ENCODE results near the gene GPR31.
A peak's percentile ranks its signal among the peaks of the same experiment; 100 is the strongest.

Gene GPR31

DNA sequence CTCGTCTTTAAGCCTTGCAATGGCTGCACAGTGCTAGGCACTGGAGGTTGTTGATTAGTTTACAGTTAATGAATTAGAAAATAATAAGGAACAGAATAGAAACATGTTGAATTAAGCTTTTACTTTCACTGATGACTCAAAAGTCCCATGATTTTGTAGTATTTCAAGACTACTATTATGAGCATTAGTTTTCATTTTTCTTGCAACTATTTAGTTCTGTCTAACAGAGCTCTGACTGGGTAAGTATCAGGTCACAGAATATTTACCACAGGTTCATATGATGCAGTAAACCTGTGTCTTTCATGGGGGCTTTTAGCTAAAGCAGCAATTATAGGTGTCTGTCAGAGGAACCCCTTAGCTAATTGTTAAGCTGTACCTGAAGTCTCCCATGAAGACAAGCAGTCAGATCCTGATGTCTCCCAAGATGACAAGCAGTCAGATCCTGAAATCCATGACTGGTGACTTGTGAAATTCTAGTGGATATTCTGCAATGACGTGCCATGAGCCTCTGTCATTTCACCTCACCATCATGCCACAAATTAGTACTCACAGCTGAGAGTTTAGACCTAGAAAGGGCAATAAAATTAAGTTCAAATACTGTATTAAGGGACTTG is 8.2 kb upstream of the GPR31 start:
- DNase-seq (ENCODE audit: low spot score): no peak

DNA sequence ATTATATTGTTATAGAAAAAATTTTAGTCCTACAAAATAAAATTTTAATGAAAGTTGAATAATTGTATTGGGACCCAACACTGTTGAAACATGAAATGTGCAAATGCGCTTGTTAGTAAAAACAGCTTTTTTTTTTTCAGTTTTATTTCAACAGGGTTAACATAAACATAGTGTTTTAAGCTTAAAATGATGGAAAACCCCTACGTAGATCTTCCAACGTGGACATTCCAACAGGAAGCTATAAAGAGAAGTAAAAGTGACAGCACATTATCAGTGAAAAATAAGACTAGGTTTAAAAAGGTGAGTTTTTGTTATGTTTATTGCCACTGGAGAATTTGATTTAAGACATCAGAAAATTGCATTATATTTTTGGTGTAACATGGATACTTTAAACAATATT is 6.5 kb upstream of the GPR31 start:
- no peak for DNase-seq (ENCODE audit: low spot score)

DNA sequence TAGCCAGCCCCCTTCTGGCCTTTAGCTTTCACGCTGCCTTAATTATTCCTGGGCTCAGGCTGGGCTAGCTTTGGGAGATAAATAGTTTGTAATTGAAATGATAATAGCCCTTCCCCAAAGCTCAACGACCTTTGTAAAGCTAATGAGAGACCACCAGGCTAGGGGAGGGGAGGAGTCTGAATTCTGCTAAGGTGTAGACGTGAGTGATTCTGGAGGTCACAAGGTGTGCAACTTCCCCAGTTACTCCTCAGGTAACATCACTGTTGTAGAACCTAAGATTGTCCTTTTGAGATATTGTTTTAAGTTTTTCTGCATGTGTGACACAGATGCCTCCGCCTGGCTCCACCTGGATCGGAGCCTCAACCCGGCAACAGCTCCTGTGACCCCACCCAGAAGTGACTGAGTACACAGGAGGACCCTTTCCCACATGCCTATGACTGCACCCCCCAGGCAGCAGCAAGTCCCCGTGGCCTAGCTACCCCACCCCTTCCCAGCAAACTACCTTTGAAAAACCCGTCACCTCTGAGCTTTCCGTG is 5.8 kb upstream of the GPR31 start:
- DNase-seq (ENCODE audit: low spot score): no peak

DNA sequence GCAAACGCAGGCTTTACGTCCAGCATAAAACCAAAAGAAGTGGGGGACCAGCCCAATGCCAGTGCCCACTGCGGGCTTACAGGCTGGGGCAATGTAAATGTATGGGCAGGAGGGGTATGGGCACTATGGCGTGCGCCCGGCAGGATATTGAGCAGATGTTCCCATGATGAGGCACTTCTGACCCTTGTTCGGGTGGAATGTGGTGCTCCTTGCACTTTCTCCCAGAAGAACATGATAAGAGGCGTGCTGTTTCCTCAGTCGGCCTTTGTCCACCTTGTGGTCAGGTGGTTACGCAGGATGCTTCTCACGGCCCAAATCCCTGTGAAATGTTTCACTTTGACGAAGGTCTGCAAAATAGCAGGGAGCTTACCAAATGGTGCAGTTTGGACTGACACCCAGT is 4.8 kb upstream of the GPR31 start:
- no peak for DNase-seq (ENCODE audit: low spot score)

DNA sequence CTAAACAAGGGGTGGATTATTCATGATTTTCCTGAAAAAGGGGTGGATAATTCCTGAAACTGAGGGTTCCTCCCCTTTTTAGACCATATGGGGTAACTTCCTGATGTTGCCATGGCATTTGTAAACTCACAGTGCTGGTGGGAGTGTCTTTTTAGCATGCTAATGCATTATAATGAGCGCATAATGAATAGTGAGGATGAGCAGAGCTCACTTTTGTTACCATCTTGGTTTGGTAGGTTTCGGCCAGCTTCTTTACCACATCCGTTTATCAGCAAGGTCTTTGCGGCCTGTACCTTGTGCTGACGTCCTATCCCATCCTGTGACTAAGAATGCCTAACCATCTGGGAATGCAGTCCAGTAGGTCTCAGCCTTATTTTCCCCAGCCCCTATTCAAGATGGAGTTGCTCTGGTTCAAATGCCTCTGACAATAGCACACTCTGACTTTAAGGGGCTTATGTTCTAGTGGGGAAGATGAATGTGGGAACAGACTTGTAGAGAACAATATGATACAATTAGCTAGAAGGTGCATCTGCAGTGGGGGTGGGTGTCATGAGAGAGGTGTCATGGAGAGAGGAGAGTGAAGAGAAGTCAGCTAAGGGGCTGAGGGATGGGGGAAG is 4.2 kb upstream of the GPR31 start:
- no peak for DNase-seq (ENCODE audit: low spot score)

DNA sequence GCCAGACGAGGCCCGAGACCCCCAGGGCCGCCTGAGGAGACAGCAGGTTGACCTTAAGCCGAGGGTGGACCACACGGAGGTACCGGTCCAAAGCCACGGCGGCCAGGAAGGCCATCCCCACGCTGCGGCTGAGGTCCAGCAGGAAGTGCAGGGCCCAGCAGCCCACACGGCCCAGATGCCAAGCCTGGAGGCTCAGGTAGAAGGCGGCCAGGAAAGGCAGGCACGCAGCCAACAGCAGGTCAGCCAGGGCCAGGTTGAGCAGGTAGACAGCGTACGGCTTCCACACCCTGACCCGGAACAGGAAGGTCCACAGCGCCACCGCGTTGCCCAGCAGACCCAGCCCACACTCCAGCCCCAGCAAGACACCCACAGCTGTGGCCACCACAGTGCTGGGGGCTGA is 366 bp downstream of the GPR31 start:
- no peak for DNase-seq (ENCODE audit: low spot score)

DNA sequence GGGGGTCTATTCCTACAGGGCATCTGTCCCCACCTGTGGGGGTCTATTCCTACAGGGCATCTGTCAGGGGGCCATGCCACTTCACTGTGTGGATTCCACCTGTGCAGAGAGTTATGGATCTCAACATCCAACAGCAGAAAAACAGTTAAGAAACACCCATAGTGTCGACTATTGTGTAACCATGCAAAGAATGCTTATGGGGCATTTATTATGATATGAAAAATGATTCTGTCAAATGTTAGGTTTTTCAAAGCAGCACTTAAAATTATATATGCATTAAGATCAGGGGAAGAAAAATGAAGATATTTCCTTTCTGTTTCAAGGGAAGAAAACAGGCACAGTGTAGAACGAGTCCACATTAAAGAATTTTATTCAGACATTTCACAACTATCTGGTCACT is 2.9 kb downstream of the GPR31 start:
- DNase-seq (ENCODE audit: low spot score): no peak

DNA sequence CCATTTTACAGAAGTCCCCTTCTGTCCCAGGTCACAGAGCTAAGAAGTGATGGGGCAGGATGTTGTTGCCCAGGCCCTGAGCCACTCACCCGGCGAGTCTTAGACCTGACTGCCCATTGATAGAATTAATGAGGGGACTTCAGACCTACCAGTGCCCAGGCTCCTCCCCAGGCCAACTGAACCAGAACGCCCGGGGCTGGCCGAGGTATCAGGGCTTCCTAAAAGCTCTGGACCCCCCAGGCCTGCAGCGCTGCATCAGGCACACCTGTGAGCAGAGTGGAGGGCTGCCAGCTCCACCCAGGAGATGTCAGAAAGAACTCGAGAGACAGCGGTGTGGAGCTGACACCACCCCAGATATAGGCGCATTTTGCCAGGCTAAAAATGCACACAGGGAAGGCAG is 3.5 kb downstream of the GPR31 start:
- DNase-seq (ENCODE audit: low spot score): no peak

DNA sequence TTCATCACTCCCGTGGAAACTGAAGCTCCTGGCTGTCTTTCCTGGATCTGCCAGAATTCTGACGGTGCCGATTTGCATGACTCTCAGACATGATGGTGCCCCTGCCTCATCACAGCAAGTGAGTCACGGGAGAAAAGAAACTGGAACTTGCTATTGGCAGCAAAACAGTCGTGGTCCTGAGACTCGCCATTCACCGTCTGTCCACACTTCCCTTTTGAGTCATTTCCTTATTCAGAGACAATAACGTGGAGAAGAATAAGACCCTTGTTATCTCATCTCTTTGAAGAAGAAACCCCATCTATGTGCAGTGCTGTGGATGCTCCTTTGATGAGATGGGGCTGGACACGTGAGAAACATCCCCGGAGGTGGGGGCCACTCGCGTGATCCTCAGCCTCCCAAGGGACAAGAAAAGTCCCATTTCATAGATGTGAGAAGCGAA is 4.2 kb downstream of the GPR31 start:
- no peak for DNase-seq (ENCODE audit: low spot score)

DNA sequence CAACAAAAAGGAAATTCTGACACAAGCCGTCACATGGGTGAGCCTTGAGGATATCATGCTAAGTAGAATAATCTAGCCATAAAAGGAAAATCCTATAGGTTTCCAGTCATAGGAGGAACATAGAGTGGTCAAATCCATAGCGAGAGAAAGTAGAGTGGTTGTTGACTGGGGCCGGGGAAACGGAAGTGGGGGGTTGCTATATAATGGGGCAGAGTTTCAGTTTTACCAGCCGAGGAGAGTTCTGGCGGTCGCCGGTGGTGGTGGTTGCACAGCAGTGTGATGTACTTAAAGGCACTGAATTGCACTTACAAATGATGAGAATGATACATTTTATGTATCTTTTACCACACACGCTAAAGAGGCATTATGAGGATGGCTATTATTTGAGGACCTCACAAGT is 4.9 kb downstream of the GPR31 start:
- no peak for DNase-seq (ENCODE audit: low spot score)

DNA sequence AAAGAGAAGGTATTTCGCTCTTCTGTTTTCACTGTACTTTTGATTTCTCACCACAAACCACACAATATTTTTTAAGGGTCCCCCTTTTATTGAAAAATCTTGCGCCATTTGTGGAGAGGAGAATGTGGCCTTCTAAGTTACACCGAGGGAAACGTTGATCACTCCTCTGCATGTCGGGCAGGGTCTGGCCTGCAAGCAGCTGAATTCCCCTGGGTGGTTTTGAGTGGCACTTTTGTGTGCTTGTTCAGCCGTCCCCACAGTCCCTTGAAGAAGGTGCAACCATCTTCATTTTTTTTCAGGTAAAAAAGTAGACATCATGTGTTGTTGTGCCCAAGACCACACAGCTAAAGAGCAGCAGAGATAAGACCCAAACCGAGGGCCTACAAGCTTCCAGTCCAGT is 6.1 kb downstream of the GPR31 start:
- DNase-seq (ENCODE audit: low spot score): no peak

DNA sequence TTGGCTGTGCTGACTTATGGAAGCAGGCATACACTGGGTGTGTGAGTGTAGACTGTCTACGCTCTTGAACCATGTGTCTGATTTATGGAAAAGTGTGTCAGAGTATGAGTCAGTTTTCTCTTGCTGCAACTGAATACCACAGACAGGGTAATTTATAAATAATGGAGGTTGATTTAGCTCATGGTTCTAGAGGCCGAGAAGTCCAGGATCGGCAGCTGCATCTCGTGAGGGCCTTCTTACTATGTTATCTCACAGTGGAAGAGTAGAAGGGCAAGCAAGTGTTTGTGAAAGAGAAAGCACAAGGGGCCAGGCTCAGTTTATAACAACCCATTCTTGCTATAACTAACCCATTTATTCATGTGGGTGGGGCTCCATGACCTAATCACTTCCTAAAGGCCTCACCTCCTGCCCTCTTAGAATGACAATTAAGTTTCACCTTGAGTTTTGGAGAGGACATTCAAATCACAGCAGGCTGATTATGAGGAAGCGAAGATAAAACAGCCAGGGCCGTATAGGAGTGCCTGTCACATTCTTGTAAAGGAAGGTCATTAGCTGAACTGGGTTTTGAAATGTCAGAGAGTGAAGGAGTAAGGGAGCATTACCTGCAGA is 6.7 kb downstream of the GPR31 start:
- DNase-seq (ENCODE audit: low spot score): no peak

DNA sequence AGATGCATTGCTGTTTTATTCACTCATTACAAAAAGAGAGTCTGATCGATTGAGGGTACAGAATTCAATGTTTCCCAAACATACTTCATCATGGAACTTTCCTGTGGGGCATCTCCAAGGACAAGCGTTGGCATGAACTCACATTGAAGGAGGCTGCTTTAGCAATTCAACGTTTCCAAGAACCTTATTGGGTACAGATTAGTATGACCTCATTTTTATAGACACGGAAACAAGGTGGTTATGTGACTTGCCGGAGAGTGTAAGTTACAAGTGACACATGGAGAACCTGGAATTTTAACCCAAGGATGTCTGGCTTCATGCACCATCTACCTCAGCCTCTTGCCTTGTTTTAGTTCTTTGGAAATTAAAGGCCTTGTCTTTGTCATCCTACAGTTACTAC is 8.8 kb downstream of the GPR31 start:
- DNase-seq (ENCODE audit: low spot score): no peak

DNA sequence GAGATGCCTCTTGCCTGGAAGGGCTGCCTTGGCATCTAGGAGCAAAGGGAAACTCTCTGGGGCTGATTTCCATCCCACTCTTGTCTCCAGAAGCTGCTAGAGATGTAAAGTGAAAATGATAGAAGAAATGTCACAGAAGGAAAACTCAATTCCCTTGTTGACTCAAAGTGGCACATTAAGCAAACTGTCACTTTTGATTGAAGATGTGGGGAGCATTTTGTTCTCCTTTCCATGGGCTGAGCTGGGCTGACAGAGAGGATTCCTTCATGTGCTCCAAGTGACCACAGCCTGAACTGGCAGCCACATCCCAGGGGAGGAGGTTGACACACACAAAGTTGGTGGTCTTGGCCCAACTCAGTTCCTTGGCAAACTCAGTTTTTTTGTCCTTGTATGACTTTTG is 9.8 kb downstream of the GPR31 start:
- no peak for DNase-seq (ENCODE audit: low spot score)

DNA sequence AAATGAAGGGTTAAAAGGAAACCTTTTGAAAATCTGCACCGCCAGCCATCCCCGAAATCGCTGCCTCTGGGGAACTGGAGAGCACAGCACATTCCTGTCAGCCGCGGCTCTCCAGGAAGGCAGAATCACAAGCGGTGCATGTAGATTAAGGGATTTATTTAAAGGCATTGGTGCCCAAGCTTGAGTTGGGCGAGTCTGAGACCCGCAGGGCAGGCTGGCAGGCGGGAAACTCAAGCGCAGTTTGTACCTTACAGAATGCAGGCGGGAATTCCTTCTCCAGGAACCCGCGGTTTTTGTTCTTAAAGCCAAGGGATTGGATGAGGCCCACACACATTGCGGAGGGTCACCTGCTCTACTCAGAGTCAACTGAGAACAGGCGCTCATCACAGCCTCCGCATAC is 10.8 kb downstream of the GPR31 start:
- no peak for DNase-seq (ENCODE audit: low spot score)

DNA sequence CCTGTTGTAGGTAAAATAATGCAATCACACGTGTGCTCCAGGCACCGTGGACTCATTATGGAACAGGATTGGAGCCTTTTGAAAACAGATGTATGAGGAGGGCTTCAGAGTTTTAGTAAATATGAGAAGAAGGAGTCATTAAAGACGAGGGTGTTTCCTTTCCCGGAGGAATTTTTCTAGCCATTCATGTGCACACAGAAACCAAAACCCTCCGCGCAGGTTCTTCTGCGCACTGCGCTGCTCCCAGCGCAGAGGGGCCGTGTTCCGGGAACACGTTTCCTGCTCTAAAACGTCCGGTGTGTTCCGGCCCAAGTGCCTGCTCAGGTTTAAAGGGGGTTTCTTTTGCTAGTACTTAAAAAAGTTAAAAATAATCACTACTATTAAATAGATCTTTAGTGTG is 11.6 kb downstream of the GPR31 start:
- no peak for DNase-seq (ENCODE audit: low spot score)

DNA sequence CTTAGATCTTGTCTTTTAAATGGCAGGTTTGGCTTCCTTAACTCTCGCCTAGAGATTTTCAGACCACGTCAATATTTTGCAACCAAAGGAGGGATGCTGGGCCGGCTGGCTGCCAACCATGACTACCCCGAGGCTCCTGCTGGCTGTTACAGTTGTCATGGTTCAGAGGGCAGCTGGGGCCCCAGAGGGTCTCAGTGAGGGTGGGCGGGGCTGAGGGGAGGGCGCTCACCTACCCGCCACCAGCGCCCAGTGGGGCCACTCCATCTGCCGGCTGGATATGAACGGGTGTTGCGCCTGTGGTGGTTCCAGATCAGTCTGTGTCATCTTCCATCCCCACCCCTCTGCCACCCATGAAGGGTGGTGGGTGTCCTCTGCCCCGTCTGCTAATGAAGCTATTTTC is 12.3 kb downstream of the GPR31 start:
- DNase-seq (ENCODE audit: low spot score): no peak

DNA sequence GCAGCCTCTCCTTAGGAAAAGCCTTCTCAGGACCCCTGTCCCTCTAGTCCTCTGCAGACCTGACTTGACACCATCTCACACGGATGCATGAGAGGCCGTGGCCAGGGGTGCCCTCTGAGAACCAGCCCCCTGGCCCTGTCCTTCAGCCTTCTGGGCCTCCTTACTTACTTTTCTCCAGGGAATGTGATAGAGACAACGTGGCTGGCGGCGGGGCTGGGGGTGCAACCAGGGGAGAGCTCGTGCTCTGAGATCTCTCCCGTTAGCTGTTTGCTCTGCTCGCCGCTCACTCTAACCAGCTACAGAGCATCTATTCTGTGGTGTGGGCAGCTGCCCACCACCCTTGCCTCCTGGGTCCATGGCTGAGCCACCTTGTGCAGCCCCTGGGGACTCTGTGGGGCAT is 14.7 kb downstream of the GPR31 start:
- DNase-seq (ENCODE audit: low spot score): no peak

DNA sequence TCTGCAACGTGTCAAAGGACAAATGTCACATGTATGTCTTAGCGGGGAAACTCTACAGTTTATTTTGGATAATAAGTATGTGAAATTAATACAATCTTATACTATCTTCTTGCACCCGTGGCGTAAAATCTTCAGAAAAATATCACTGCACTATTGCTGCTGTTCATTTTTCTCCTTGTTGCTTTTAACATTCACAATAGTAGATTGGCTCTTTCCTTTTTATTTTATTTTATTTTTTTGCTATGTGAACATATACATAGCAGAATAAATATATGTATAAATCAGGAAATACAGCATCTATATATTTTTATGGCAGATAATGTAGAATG is 15.4 kb downstream of the GPR31 start:
- no peak for DNase-seq (ENCODE audit: low spot score)

DNA sequence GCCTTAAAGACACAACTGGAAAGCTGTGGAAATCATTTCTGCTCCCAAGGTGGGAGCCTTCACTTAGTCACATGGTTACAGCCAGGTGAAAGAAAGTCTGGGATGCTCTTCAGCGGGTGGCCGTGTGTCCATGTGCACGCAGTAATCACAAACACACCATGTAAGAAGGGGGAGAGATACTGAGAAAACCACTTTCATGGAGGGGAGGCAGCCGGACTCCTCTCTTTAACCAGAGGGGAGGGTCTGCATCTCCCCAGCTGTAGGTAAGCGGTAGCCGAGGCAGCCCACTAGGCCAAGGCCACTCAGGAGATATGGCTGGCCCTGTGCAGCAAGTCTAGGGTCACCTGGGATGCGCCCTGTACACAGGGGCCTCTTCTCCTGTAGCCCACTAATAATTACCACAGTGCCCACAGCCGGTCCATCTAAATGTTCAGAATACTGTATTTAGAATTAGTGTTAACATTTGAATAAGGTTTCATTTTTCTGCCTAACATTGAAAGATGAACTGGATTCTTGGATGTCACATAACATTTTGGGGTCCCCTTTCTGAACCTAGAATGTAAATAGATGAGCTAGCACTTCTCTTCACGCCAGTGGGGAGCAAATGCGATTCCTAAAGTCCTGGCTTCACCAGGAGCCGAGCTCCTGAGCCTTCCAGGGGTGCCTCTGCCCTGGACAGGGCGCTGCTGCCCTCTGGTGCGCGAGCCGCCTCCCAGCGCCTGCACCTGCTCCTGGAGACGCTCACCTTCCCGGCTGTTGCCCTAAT is 15.9 kb downstream of the GPR31 start:
- DNase-seq (ENCODE audit: low spot score): peak; percentile 19

DNA sequence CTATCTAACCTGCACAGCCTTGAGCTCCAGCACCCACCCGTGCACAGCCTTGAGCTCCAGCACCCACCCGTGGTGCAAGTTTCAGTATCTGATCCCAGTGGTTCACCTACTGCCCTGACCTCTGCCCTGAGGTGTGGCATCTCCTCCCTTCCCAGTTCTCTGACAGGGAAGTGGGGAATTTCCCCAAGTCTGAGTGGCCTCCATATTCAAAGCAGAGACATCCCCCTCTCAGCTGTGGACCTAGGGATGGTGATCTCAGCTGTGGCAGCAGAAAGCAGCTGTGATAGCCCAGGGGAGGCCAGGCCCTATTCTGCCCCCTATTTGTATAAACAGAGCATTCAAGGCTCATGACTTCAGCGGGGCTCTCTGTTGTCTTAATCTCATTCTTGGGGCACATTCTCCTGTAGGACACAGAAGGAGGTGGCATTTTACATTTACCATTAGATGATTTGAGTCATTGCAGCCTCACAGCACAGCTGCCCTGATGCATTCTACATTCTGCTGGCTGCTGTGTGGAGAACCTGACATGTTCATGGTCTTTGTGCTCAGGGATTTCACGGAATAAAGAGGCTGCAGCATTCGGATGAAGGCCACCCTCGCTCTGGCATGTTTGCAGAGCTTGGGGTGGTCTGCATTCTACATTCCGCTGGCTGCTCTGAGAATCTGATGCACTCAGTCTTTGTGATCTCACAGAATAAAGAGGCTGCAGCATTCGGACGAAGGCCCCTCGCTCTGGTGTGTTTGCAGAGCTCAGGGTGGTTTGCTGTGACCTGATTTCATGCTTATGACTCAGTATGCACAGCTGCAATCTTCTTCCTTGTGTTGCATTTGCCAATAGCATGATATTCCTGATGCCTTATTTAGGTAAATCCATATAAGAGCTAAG is 16.9 kb downstream of the GPR31 start:
- no peak for DNase-seq (ENCODE audit: low spot score)

DNA sequence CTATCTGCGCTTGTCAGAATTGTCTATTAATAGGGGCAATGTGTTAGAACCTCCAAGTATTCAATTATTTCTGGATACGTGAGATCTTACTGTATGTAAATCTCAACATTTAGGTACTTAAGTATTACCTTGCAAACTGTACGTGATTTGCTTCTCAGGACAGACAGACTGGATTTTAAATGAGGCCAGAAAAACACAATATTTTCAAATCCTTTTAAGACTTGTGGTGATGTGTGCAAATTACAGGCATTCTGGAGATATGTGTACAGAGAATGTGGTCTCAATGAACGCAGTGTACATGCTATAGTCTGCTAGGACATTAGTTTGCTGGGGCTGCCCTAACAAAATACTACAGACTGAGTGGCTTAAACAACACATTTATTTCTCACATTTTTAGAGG is 18.0 kb downstream of the GPR31 start:
- DNase-seq (ENCODE audit: low spot score): no peak

Data from cerebellar cortex (tissue), 1 donor.